ENCODE data around the gene EXOC3L2.

Gene EXOC3L2

DNA sequence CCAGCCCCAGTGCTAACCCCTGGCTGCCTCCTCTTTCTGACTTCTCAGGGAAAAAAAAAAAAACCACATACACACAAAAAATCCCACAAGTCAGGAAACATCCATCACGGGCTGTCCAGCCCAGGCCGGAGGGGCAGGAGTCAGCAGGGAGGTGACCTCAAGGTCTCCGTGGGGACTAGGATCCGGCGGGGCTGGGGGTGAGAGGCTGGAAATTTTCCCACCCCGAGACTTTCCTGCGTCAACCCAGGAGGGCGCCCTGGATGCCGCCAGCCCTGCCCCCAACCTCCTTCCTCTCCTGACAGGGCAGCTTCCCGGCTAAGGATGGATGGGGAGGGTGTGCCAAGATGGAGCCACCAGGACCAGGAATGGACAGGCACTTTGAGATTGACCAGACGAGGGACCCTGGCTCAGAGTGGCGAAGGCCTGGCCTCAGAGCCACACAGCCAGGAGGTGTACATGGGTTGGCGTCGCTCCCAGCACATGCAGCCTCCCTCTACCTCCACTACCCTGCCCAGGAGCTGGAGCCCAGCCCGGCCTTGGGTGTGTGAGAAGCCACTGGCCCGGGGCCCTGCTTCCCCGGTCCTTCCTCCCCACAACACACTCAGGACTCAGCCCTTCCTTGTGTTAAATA is 33.3 kb downstream of the EXOC3L2 start:
- DNase-seq, result no peak
- TF ChIP-seq EZH2phosphoT487 (IDR thresholded peaks at IDR 0.05; ENCODE audit: low read length) (no peak), EZH2 (optimal IDR thresholded peaks at IDR 0.05; ENCODE audit: low read depth, low read length) (no peak), CTCF (IDR thresholded peaks at IDR 0.05; ENCODE audit: low read length) (no peak)

GRCh38 chr19:45206328-45206727 is 38.9 kb downstream of the EXOC3L2 start:
- no peak overlapping the region for H3K4me2 ChIP-seq (ENCODE audit: low read depth, low read length)
- H3F3A ChIP-seq (ENCODE audit: insufficient read depth, low read length), result no peaks in the 10 kb centered on the region
- H3K4me3 ChIP-seq (ENCODE audit: low read length), result no peak overlapping the region
- no peaks in the 10 kb centered on the region for H3K4me1 ChIP-seq (ENCODE audit: low read length)
- no peaks in the 10 kb centered on the region; the same call in 1 of the 2 replicates for H3K27me3 ChIP-seq (replicated peaks; ENCODE audit: insufficient read depth, low read length)
- no peaks in the 10 kb centered on the region for H4K20me1 ChIP-seq (ENCODE audit: insufficient read depth, low read length)
- no peak for DNase-seq
- no peak overlapping the region for H3K9ac ChIP-seq (ENCODE audit: low read length)
- H3K36me3 ChIP-seq (replicated peaks; ENCODE audit: insufficient read depth, low read length), result no peaks in the 10 kb centered on the region
- no peaks in the 10 kb centered on the region for H3K79me2 ChIP-seq (ENCODE audit: low read length)
- no peak for TF ChIP-seq CTCF (IDR thresholded peaks at IDR 0.05; ENCODE audit: low read length)
- no peak for TF ChIP-seq EZH2 (optimal IDR thresholded peaks at IDR 0.05; ENCODE audit: low read depth, low read length)
- TF ChIP-seq EZH2phosphoT487 (IDR thresholded peaks at IDR 0.05; ENCODE audit: low read length), result no peak
- H3K27ac ChIP-seq (ENCODE audit: low read length), result no peak overlapping the region
- H3K9me3 ChIP-seq (replicated peaks; ENCODE audit: insufficient read depth, low read length), result no peaks in the 10 kb centered on the region
- no peak overlapping the region for H2AFZ ChIP-seq (ENCODE audit: low read length)
- H3K9me2 ChIP-seq (replicated peaks; ENCODE audit: insufficient read depth, low read length), result no peaks in the 10 kb centered on the region

More for the DNA sequence above, 33.3 kb downstream of the EXOC3L2 start:
- H3K27me3 ChIP-seq (replicated peaks; ENCODE audit: insufficient read depth, low read length), result peaks cover 39% of the 10 kb centered on the region
- H3K9me3 ChIP-seq (replicated peaks; ENCODE audit: insufficient read depth, low read length), result no peaks in the 10 kb centered on the region
- H3K9me2 ChIP-seq (replicated peaks; ENCODE audit: insufficient read depth, low read length), result no peaks in the 10 kb centered on the region
- no peaks in the 10 kb centered on the region for H3K36me3 ChIP-seq (replicated peaks; ENCODE audit: insufficient read depth, low read length)
- no peaks in the 10 kb centered on the region for H4K20me1 ChIP-seq (ENCODE audit: insufficient read depth, low read length)
- H3K27ac ChIP-seq (ENCODE audit: low read length), result no peak overlapping the region
- no peaks in the 10 kb centered on the region for H3F3A ChIP-seq (ENCODE audit: insufficient read depth, low read length)
- no peaks in the 10 kb centered on the region for H3K4me1 ChIP-seq (ENCODE audit: low read length)
- H2AFZ ChIP-seq (ENCODE audit: low read length), result no peak overlapping the region
- no peak overlapping the region for H3K9ac ChIP-seq (ENCODE audit: low read length)
- no peak overlapping the region for H3K4me3 ChIP-seq (ENCODE audit: low read length)
- no peak overlapping the region for H3K4me2 ChIP-seq (ENCODE audit: low read depth, low read length)
- H3K79me2 ChIP-seq (ENCODE audit: low read length), result no peaks in the 10 kb centered on the region

DNA sequence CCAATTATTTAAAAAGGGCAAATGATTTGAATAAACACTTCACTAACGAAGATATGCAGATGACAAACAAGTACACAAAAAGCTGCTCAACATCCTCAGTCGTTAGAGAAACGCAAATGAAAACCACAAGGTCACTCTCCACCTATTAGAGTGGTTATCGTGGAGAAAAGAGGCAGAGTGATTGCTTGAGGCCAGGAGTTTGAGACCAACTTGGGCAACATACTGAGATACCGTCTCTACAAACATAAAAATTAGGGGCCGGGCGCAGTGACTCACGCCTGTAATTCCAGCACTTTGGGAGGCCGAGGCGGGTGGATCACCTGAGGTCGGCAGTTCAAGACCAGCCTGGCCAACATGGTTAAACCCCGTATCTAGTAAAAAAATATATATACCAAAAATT is 39.4 kb downstream of the EXOC3L2 start:
- no peaks in the 10 kb centered on the region; the same call in 1 of the 2 replicates for H3K27me3 ChIP-seq (replicated peaks; ENCODE audit: insufficient read depth, low read length)
- H3K79me2 ChIP-seq (ENCODE audit: low read length), result no peaks in the 10 kb centered on the region
- H3K4me1 ChIP-seq (ENCODE audit: low read length), result no peaks in the 10 kb centered on the region
- no peaks in the 10 kb centered on the region for H3K9me2 ChIP-seq (replicated peaks; ENCODE audit: insufficient read depth, low read length)
- H3K36me3 ChIP-seq (replicated peaks; ENCODE audit: insufficient read depth, low read length), result no peaks in the 10 kb centered on the region
- DNase-seq, result no peak
- no peak overlapping the region for H2AFZ ChIP-seq (ENCODE audit: low read length)
- H3K4me2 ChIP-seq (ENCODE audit: low read depth, low read length), result no peak overlapping the region
- no peak overlapping the region for H3K9ac ChIP-seq (ENCODE audit: low read length)
- no peaks in the 10 kb centered on the region for H3F3A ChIP-seq (ENCODE audit: insufficient read depth, low read length)
- TF ChIP-seq EZH2phosphoT487 (IDR thresholded peaks at IDR 0.05; ENCODE audit: low read length) (no peak), CTCF (IDR thresholded peaks at IDR 0.05; ENCODE audit: low read length) (no peak), EZH2 (optimal IDR thresholded peaks at IDR 0.05; ENCODE audit: low read depth, low read length) (no peak)
- no peak overlapping the region for H3K4me3 ChIP-seq (ENCODE audit: low read length)
- no peaks in the 10 kb centered on the region for H3K9me3 ChIP-seq (replicated peaks; ENCODE audit: insufficient read depth, low read length)
- H3K27ac ChIP-seq (ENCODE audit: low read length), result no peak overlapping the region
- no peaks in the 10 kb centered on the region for H4K20me1 ChIP-seq (ENCODE audit: insufficient read depth, low read length)
